Lung (tissue), 12 donors: ENCODE measurements around the gene PNLIPRP3. TPM values are rescaled to one million over a fixed set of nuclear protein-coding genes. Genes with fewer than 3 reads are reported as not detected.

Source experiments
- ATAC-seq: fragments of 200-7000 bp; cut with Tn5 transposase; one replicate; pipeline ENCODE4 v1.9.1; 2020; ENCODE audit warnings: moderate number of reproducible peaks; ENCODE audit not compliant: insufficient read depth, low FRiP score
- DNase-seq, 3 donors: peaks; one replicate each; pipeline ENCODE4 v3.0.0-alpha.2; 2013 to 2017
- H3K27ac ChIP-seq, 2 donors: one replicate each; pipeline ENCODE4 v1.5.1; 2013; ENCODE audit warnings: mild to moderate bottlenecking in 2 of 2, moderate library complexity in 2 of 2, control low read depth in 1 of 2, inconsistent platforms in 1 of 2, low read depth in 1 of 2, low read length in 1 of 2
- H3K27me3 ChIP-seq, 3 donors: one replicate each; pipeline ENCODE4 v1.5.1; 2013; ENCODE audit warnings: low read length in 2 of 3; ENCODE audit not compliant: control insufficient read depth in 3 of 3, insufficient read depth in 3 of 3
- H3K36me3 ChIP-seq, 4 donors: one replicate each; pipeline ENCODE4 v1.5.1; 2013; ENCODE audit warnings: low read length in 4 of 4, mild to moderate bottlenecking in 1 of 4, moderate library complexity in 1 of 4; ENCODE audit not compliant: control insufficient read depth in 4 of 4, insufficient read depth in 4 of 4
- H3K4me1 ChIP-seq, 5 donors: one replicate each; pipeline ENCODE4 v1.5.1; 2013; ENCODE audit warnings: low read length in 5 of 5, mild to moderate bottlenecking in 2 of 5, moderate library complexity in 1 of 5; ENCODE audit not compliant: control insufficient read depth in 5 of 5, insufficient read depth in 5 of 5
- H3K4me3 ChIP-seq: one replicate; pipeline ENCODE4 v1.5.1; 2013; ENCODE audit warnings: mild to moderate bottlenecking, control low read depth, moderate library complexity
- H3K9ac ChIP-seq, 2 donors: one replicate each; pipeline ENCODE4 v1.5.1; 2013; ENCODE audit warnings: low read length in 2 of 2, control low read depth in 1 of 2; ENCODE audit not compliant: insufficient read depth in 1 of 2
- H3K9me3 ChIP-seq, 4 donors: one replicate each; pipeline ENCODE4 v1.5.1; 2013; ENCODE audit warnings: low read length in 3 of 4, mild to moderate bottlenecking in 1 of 4, moderate library complexity in 1 of 4; ENCODE audit not compliant: control insufficient read depth in 4 of 4, insufficient read depth in 3 of 4
- CTCF ChIP-seq: IDR thresholded peaks from 2 replicates; pipeline ENCODE4 v1.5.1; 2012; ENCODE audit warnings: mild to moderate bottlenecking; ENCODE audit errors: control extremely low read depth, extremely low read depth
- WGBS, 2 donors: extraction: QIAGEN DNeasy Blood & Tissue Kit; methylation state at CpG; one replicate each; pipeline ENCODE4 v1.1.7; 2013; 5-methylcytosine and 5-hydroxymethylcytosine counted together
- polyA plus RNA-seq, 2 donors: library from polyadenylated mRNA; stranded (reverse); fragments of 200-250 nt; gene quantifications; one replicate each; pipeline ENCODE4 v1.2.1, GENCODE V29; 2013
- total RNA-seq, 2 donors: library from RNA; depleted of rRNA in 1 of 2; stranded (reverse); fragments of >200 nt in 1 of 2; gene quantifications; one replicate each; pipeline ENCODE4 v1.2.1, GENCODE V29; 2014 to 2021
- donor health status: control.
- donor health status: control.
- donor health status: Bipolar disorder and iron deficiency.
- donor health status: healthy.
- donor health status: DM: yes; HTN: yes; CAD: no.

PNLIPRP3 gene
- total and polyA plus RNA-seq, 4 donors: not detected

GRCh38 chr10:116461680-116462079, 34.0 kb downstream of the PNLIPRP3 start:
- 70 to 78% methylated on average over 1 of the region's 1 CpG for WGBS, 2 donors
- no peak overlapping the region for H3K4me3 ChIP-seq
- no peak for DNase-seq

GRCh38 chr10:116464257-116464656, 36.6 kb downstream of the PNLIPRP3 start:
- Histone ChIP-seq H3K27me3 (no peaks in the 10 kb centered on the region), H3K27ac (no peak overlapping the region), H3K36me3 (no peaks in the 10 kb centered on the region), H3K4me3 (no peak overlapping the region), H3K4me1 (no peaks in the 10 kb centered on the region), H3K9me3 (no peaks in the 10 kb centered on the region), H3K9ac (no peak overlapping the region)
- no peak for TF ChIP-seq CTCF
- DNase-seq (no peak), ATAC-seq (no peak)
- WGBS, 2 donors: 61 to 65% methylated on average over 2 of the region's 2 CpGs

More at GRCh38 chr10:116461680-116462079, 34.0 kb downstream of the PNLIPRP3 start:
- TF ChIP-seq CTCF: no peak
- Histone ChIP-seq H3K9ac (no peak overlapping the region), H3K27me3 (no peaks in the 10 kb centered on the region), H3K36me3 (no peaks in the 10 kb centered on the region), H3K27ac (no peak overlapping the region), H3K4me1 (no peaks in the 10 kb centered on the region), H3K9me3 (no peaks in the 10 kb centered on the region)
- ATAC-seq: no peak

- Histone ChIP-seq H3K27ac (no peak overlapping the region), H3K9me3 (no peaks in the 10 kb centered on the region), H3K27me3 (no peaks in the 10 kb centered on the region), H3K4me1 (no peaks in the 10 kb centered on the region), H3K36me3 (no peaks in the 10 kb centered on the region), H3K9ac (no peak overlapping the region), H3K4me3 (no peak overlapping the region)
- WGBS, 2 donors: 19 to 29% methylated on average over 3 of the region's 3 CpGs
- no peak for TF ChIP-seq CTCF
- ATAC-seq (no peak), DNase-seq (no peak)
These were observed 37.9 kb downstream of the PNLIPRP3 start for GRCh38 chr10:116465546-116465945.

- H3K9me3 ChIP-seq: no peaks in the 10 kb centered on the region
- TF ChIP-seq CTCF: no peak
These were observed 39.2 kb downstream of the PNLIPRP3 start for GRCh38 chr10:116466715-116467422.

More at GRCh38 chr10:116466715-116467422, 39.2 kb downstream of the PNLIPRP3 start:
- no peaks in the 10 kb centered on the region for H3K27me3 ChIP-seq
- H3K27ac ChIP-seq: no peak overlapping the region
- 61 to 76% methylated on average over 7 of the region's 7 CpGs for whole genome bisulfite sequencing, 2 donors
- no peaks in the 10 kb centered on the region for H3K36me3 ChIP-seq
- ATAC-seq: no peak
- no peaks in the 10 kb centered on the region for H3K4me1 ChIP-seq
- no peak overlapping the region for H3K9ac ChIP-seq
- no peak overlapping the region for H3K4me3 ChIP-seq
- DNase-seq: no peak
